HG03175 (cell line): ENCODE measurements around the gene CTSZ.
A peak's percentile ranks its signal among the peaks of the same experiment; 100 is the strongest.

Experiments
- ATAC-seq: cut with Tn5 transposase; IDR thresholded peaks from one replicate; pipeline ENCODE4 v1.9.1; 2021; ENCODE audit warnings: mild to moderate bottlenecking, moderate library complexity; ENCODE audit not compliant: unreplicated experiment

CTSZ gene

DNA sequence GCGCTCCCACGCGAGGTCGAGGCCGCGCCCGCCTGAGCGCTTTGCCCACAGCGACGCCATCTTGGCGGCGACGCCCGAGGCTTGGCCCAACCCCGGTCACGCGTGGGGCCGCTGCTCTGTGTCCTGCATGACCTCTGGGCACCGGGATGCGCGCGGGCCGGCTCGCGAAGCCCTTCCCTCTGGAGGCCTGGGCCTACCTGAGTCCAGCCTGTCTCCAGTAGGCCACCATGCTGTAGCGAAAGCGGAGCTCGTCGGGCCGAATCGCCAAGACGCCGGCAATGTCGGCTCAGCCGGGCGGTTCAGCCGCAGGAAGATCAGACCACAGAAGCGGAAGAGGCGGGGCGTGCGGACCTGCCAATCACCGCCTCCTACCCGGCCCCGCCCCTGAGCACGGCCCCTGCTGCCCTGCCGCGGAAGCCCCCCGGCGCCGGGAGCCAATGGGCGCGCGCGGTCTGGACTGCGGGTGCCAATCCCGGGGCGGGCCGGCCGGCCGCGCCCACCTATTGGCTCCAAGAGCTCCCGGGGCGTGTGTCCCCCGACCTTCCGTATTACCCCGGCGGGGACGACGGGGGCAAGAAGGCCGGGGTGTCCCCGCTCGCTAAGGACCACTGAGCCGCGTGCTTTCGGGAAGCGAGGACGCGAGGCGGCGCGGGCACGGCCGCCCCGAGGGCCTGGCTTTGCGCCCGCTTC lies 25.1 kb upstream of the CTSZ start, which contains the start of gene ATP5F1E:
TSS of gene ATP5F1E (minus strand) at position 313 of the 690 bp plus-strand sequence. CDS start at position 229, 84 bp downstream.
- ATAC-seq: peak; percentile 91

- ATAC-seq: no peak
Observed at GRCh38 chr20:59031564-59032022, 24.5 kb upstream of the CTSZ start.

GRCh38 chr20:59030911-59031563 lies 24.0 kb upstream of the CTSZ start:
- no peak for ATAC-seq

DNA sequence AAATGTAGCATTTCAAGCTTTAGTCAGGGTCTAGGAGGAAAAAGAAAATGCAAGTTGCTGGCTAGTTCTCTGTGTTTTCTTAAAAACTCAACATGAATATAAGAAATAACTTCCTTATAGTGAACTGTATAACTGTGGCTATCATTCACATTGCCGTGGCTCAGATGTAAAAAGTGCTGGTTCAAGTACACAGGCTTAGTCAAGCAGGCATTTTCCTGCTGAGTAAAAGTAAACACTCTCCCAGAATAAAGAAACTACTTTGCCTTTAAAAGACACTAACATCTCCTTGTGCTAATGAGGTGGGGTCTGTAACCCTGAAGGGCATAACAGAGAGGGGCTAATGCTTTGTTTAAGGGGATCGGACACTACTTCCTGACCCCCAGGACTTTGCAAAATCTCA lies 21.8 kb upstream of the CTSZ start:
- no peak for ATAC-seq

- ATAC-seq: no peak
Observed at GRCh38 chr20:59027741-59028320, 20.8 kb upstream of the CTSZ start.

DNA sequence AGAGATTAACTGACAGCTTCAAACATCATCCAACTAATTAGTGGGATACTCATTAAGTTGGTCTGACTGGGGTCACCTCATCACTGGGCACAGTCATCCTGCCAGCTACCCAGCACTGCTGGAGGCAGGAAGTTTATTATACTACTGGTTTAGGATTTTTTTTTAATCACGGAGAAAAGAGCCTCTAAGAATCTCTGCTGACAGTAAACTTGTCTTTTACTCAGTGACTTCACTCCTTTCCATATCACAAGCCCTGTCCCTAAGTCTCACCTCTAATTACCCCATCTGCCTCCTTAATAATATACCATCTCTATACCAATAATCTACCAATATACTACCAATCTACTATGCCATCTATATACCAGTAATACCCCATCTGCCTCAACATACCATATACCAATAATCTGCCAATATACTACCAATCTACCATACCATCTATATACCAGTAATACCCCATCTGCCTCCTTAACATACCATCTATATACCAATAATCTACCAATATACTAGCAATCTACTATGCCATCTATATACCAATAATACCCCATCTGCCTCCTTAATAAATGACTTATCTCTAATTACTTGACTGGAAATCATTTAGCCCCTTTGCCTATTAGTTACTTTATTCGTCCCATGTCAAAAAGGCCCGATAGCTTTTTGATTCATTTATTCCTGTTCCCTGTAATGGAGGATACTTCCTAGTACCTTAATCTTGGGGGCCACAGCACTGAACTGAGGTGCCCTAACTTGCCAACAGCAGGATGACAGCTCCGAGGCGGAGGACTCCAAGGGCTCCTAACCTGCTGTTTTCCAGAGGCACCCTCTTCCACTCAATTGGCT lies 20.1 kb upstream of the CTSZ start:
- ATAC-seq: no peak

- ATAC-seq: no peak
Observed at GRCh38 chr20:59025511-59025910, 18.5 kb upstream of the CTSZ start.

DNA sequence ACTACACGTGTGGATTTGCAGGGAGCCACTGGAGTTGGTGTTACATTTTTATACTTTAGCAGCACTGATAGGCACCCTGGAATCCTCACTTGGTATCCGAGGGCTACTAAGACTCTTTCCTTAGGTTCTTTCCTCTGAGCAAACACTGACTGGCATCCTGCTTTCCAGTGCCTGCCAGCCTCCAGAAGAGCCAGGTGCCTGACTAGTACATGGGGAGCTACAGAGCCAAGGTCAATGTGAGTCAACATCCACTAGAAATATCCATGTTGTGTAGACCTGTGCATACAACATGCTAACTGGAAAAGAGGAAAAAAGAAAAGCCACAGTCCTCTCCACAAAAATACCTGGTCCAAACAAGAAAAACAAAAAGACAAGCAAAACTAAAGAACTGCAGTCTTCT lies 18.0 kb upstream of the CTSZ start:
- ATAC-seq: no peak

DNA sequence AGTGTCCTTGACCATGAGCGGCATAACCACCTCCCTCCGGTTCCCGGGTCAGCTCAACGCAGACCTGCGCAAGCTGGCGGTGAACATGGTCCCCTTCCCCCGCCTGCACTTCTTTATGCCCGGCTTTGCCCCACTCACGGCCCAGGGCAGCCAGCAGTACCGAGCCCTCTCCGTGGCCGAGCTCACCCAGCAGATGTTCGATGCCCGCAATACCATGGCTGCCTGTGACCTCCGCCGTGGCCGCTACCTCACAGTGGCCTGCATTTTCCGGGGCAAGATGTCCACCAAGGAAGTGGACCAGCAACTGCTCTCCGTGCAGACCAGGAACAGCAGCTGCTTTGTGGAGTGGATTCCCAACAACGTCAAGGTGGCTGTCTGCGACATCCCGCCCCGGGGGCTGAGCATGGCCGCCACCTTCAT lies 17.1 kb upstream of the CTSZ start:
- no peak for ATAC-seq

DNA sequence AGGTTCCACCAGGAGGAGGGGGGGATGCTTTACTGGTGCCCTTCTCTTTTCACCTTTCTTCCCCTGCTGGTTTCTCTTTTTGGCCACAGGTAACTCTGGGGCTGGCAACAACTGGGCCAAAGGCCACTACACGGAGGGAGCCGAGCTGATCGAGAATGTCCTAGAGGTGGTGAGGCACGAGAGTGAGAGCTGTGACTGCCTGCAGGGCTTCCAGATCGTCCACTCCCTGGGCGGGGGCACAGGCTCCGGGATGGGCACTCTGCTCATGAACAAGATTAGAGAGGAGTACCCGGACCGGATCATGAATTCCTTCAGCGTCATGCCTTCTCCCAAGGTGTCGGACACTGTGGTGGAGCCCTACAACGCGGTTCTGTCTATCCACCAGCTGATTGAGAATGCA lies 16.6 kb upstream of the CTSZ start:
- ATAC-seq: no peak

DNA sequence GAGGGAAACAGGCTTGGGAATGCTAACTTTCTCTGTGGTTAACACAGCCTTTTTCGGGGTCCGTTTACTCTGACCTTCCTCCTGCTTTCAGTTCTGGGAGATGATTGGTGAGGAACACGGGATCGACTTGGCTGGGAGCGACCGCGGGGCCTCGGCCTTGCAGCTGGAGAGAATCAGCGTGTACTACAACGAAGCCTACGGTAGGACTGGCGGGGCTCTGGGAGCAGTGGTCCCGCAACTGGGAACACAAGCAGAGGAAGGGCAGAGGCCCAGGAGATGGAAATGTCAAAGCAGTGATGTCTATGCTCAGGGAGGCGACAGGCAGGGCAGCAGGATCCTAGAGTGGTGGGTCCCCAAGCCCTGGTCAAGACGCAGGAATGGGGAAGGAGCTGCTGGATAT lies 15.7 kb upstream of the CTSZ start:
- no peak for ATAC-seq

DNA sequence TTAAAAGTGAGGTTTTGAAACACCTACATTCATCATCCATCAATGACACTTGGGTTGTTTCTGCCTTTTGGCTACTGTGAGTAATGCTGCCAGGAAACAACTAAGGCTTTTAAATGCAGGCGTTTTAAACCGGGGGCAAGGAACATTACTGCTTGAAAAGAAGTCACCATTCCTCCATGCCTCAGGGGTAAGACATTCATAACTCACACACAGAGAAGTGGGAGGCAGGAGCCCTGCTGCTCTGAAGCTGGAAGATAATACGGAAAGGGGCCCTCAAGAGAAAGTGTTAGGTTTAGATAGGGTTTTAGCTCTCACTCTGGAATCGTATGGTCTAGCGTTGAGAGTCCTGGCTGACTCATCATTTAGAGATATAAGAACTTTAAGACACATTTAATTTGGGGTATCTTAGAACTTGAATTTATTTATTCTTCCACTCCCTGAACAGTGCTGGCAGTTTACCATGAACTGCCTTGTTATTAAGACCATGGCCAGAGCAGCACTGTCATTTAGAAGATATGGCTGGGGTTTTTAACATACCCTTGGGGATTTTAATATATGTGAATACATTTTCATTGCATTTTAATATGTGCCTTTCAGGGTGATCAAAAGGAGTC lies 14.0 kb upstream of the CTSZ start:
- no peak for ATAC-seq

DNA sequence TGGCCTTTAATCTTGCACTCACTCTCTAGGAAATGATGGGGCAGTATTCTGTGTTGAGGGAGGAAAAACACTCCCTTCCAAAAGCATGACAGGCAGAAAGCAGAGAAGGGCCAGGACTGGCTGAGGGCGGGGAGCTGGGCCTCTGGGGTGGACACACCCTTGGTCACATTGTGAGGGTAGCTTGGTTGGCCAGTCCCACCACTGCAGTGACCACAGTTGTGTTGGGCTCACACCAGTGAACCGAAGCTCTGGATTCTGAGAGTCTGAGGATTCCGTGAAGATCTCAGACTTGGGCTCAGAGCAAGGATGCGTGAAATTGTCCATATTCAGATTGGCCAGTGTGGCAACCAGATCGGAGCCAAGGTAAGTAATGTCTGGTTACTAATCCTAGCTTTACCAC lies 12.2 kb upstream of the CTSZ start, which contains the start of gene TUBB1:
TSS of gene TUBB1 (plus strand) at position 213 of the 400 bp plus-strand sequence. CDS start at position 307, 94 bp downstream.
- no peak for ATAC-seq

- ATAC-seq: no peak
Observed at GRCh38 chr20:59018817-59019216, 11.8 kb upstream of the CTSZ start.

DNA sequence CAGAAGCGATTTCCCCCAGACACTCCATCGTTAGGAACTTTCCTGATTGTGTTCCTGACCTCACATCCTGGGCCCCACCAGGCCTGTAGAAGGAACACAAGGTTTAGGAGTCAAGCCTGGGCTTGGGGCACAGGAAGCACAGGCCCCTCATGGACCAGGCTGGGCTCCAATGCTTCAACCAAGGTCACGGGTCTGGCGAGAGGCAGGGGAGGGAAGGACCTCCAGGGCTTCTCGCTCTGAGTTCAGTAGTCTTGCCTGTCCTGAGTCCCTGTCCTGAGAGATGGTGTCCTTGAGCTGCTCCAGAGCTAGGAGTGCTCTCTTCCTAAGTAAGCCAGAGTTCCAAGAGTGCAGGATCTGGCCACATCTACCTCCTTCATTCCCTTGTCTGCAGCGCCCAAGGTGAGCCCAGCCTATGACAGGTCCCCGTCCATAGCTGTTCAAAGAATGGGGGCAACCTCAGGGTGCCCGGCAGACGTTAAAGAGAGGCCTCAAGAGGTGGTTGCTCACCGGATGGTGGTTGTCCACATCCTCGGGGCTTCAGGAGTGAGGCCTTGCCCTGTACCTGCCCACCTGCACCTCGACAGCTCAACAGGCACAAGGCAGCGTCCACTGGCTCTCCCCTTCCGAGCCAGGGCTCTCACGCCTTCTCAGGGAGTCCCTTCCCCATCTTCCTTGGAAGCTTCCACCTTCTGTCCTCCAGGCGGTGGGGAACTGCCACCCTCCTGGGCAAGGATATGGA lies 10.6 kb upstream of the CTSZ start:
- no peak for ATAC-seq

GRCh38 chr20:59016795-59017492 lies 9.9 kb upstream of the CTSZ start:
- no peak for ATAC-seq

GRCh38 chr20:59015812-59016711 lies 9.0 kb upstream of the CTSZ start:
- ATAC-seq: no peak

GRCh38 chr20:59015411-59015810 lies 8.4 kb upstream of the CTSZ start:
- no peak for ATAC-seq
